H1 (cell line): Measurements from ENCODE around the gene ARHGAP26. TPM values are rescaled to one million over a fixed set of nuclear protein-coding genes. Genes with fewer than 3 reads are reported as not detected.

ENCODE experiments used
- FOSL1 ChIP-seq: IDR thresholded peaks from 2 replicates; pipeline ENCODE4 v1.6.1; 2011; ENCODE audit warnings: mild to moderate bottlenecking, low read depth, low read length, moderate library complexity; ENCODE audit not compliant: insufficient read depth
- POU5F1 ChIP-seq: IDR thresholded peaks from 2 replicates; pipeline ENCODE4 v1.6.1; 2011; ENCODE audit warnings: low read depth, mild to moderate bottlenecking, low read length, moderate library complexity
- SIN3A ChIP-seq, 2 experiments: IDR thresholded peaks in 1 of 2; conservative IDR thresholded peaks in 1 of 2; 2 replicates each; pipeline ENCODE4 v1.6.1; 2011 to 2012; ENCODE audit warnings: low read length in 2 of 2, improper control_type of control experiment in 1 of 2, low read depth in 1 of 2, mild to moderate bottlenecking in 1 of 2
- SP2 ChIP-seq: IDR thresholded peaks from 2 replicates; pipeline ENCODE4 v1.6.1; 2012; ENCODE audit warnings: mild to moderate bottlenecking, low read length, inconsistent platforms
- TCF12 ChIP-seq: IDR thresholded peaks from 2 replicates; pipeline ENCODE4 v1.6.1; 2011; ENCODE audit warnings: low read depth, mild to moderate bottlenecking, low read length
- ZNF274 ChIP-seq: IDR thresholded peaks from 2 replicates; pipeline ENCODE4 v1.7.0; 2012; ENCODE audit warnings: low read length, borderline replicate concordance; ENCODE audit errors: extremely low read depth
- polyA plus RNA-seq, 7 experiments: library from polyadenylated mRNA; depleted of rRNA in 3 of 7; stranded (reverse) in 5 of 7; unstranded in 2 of 7; fragments of >200 nt in 5 of 7; fragments of 200-250 nt in 2 of 7; gene quantifications; 1 replicate in 5 of 7; 2 replicates in 1 of 7; 4 replicates in 1 of 7; pipeline versions ENCODE4 v1.2.1 to v1.2.3, GENCODE V29; 2011 to 2013; ENCODE audit warnings: missing spikeins in 2 of 7, mixed read lengths in 2 of 7
- total RNA-seq: library from RNA; stranded (reverse); fragmentation: NEBNext Ultra II Directional; extraction: Animal tissue kit (Norgen Biotek cat#: 25700); gene quantifications from 2 replicates; pipeline ENCODE4 v1.2.1, GENCODE V29; 2021

The ARHGAP26 gene
- total and polyA plus RNA-seq, 2 of the 8 experiments (the other 6 are each of a cell fraction or from before 2014, with no cell fraction given), result 7.1 to 24.8 TPM

DNA sequence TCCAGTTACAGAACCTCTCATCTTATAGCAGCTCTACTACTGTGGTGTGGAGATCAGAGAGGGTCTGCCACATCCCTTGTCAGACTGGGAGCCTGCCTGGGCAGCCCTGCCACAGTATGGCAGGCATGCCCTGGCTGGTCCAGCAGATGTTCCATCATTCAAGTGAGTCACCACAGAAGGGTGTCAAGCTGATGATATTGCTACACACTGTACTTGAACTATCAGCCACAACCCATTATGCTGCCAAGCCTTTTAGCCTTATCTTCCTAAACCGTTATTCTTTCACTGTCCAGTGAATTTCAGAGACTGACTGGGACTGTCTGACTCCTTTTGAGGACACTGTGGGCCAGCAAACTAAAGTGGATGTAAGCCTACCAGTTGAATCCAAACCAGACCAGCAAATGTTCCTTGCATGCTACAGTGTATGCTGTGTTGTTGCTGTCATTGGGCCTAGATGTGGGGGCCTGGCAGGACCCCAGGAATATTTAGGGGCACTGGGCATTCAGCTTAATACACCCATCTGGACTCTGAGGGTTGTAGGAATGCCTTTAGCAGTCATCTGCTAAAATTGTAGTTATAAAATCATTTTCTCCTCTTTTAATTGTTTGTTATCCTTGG is 430.7 kb downstream of the ARHGAP26 start (continued):
- TF ChIP-seq ZNF274, result no peak
- TF ChIP-seq SIN3A (conservative IDR thresholded peaks at IDR 0.05 in 1 of 2, IDR thresholded peaks at IDR 0.05 in 1 of 2; ENCODE audit: low read depth in 1 of 2, low read length in 2 of 2), result no peak
- TF ChIP-seq TCF12, result no peak
- TF ChIP-seq POU5F1, result no peak
- TF ChIP-seq SP2, result no peak
- TF ChIP-seq FOSL1, result no peak
